ENCODE results near the gene GCAT. TPM values are rescaled to one million over a fixed set of nuclear protein-coding genes. Genes with fewer than 3 reads are reported as not detected.

The GCAT gene
- total and polyA plus RNA-seq, 4 donors, result 22.2 to 27.5 (median 23.8) TPM

- H3K36me3 ChIP-seq (ENCODE audit: control insufficient read depth, insufficient read depth, low read length), result peaks cover 75% of the 10 kb centered on the region
- H3K27ac ChIP-seq (ENCODE audit: low read depth, low read length), result no peak overlapping the region
- 78% methylated on average over 4 of the region's 8 CpGs for WGBS (ENCODE audit: insufficient coverage)
- peaks cover 20% of the 10 kb centered on the region for H3K4me1 ChIP-seq (ENCODE audit: control insufficient read depth, insufficient read depth, low read length)
- no peaks in the 10 kb centered on the region for H3K9me3 ChIP-seq (ENCODE audit: control insufficient read depth, insufficient read depth, low read length)
- H3K27me3 ChIP-seq (ENCODE audit: control insufficient read depth, insufficient read depth, low read length), result no peaks in the 10 kb centered on the region
- DNase-seq (ENCODE audit: low read depth in 4 of 6, low spot score in 6 of 6), result no peak
- no peak overlapping the region for H3K4me3 ChIP-seq (ENCODE audit: low read depth, low read length)
Observed at GRCh38 chr22:37765953-37766576, 41.7 kb upstream of the GCAT start.

DNA sequence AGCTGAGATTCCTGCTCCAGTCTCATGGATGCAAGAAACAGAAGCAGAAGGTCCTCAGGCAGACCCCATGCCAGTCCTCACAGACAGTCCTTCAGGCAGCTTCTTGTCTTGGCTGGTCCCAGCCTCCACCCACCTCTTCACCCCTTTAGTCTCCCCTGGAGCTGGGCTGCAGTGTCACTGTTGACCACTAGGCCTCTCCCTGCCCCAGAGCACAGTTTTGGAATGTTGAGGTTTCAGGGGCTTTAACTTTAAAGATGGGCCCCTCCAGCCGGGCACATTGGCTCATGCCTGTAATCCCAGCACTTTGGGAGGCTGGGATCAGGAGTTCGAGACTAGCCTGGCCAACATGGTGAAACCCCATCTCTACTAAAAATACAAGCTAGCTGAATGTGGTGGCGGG, 39.5 kb upstream of the GCAT start:
- Histone ChIP-seq H3K9me3 (ENCODE audit: control insufficient read depth, insufficient read depth, low read length) (no peaks in the 10 kb centered on the region), H3K27ac (ENCODE audit: low read depth, low read length) (no peak overlapping the region), H3K4me1 (ENCODE audit: control insufficient read depth, insufficient read depth, low read length) (peaks cover 20% of the 10 kb centered on the region), H3K27me3 (ENCODE audit: control insufficient read depth, insufficient read depth, low read length) (no peaks in the 10 kb centered on the region), H3K4me3 (ENCODE audit: low read depth, low read length) (no peak overlapping the region), H3K36me3 (ENCODE audit: control insufficient read depth, insufficient read depth, low read length) (peaks cover 76% of the 10 kb centered on the region)
- WGBS (ENCODE audit: insufficient coverage), result 95% methylated on average over 3 of the region's 3 CpGs
- no peak for DNase-seq (ENCODE audit: low read depth in 4 of 6, low spot score in 6 of 6)

GRCh38 chr22:37769056-37769455, 38.7 kb upstream of the GCAT start:
- Histone ChIP-seq H3K36me3 (ENCODE audit: control insufficient read depth, insufficient read depth, low read length) (peaks cover 77% of the 10 kb centered on the region), H3K9me3 (ENCODE audit: control insufficient read depth, insufficient read depth, low read length) (no peaks in the 10 kb centered on the region), H3K27ac (ENCODE audit: low read depth, low read length) (no peak overlapping the region), H3K27me3 (ENCODE audit: control insufficient read depth, insufficient read depth, low read length) (no peaks in the 10 kb centered on the region), H3K4me3 (ENCODE audit: low read depth, low read length) (no peak overlapping the region), H3K4me1 (ENCODE audit: control insufficient read depth, insufficient read depth, low read length) (peaks cover 20% of the 10 kb centered on the region)
- WGBS (ENCODE audit: insufficient coverage), result 99% methylated on average over 24 of the region's 24 CpGs
- DNase-seq (ENCODE audit: low read depth in 4 of 6, low spot score in 6 of 6), result no peak

- H3K4me3 ChIP-seq (ENCODE audit: low read depth, low read length), result no peak overlapping the region
- H3K4me1 ChIP-seq (ENCODE audit: control insufficient read depth, insufficient read depth, low read length), result peaks cover 11% of the 10 kb centered on the region
- no peak overlapping the region for H3K27ac ChIP-seq (ENCODE audit: low read depth, low read length)
- DNase-seq (ENCODE audit: low read depth in 4 of 6, low spot score in 6 of 6), result no peak
- H3K27me3 ChIP-seq (ENCODE audit: control insufficient read depth, insufficient read depth, low read length), result no peaks in the 10 kb centered on the region
- 89% methylated on average over 2 of the region's 4 CpGs for WGBS (ENCODE audit: insufficient coverage)
- H3K9me3 ChIP-seq (ENCODE audit: control insufficient read depth, insufficient read depth, low read length), result no peaks in the 10 kb centered on the region
- peaks cover 81% of the 10 kb centered on the region for H3K36me3 ChIP-seq (ENCODE audit: control insufficient read depth, insufficient read depth, low read length)
Observed at GRCh38 chr22:37771081-37771480, 36.7 kb upstream of the GCAT start.

- H3K36me3 ChIP-seq (ENCODE audit: control insufficient read depth, insufficient read depth, low read length), result peaks cover 79% of the 10 kb centered on the region
Observed at GRCh38 chr22:37771702-37772427, 35.9 kb upstream of the GCAT start.

GRCh38 chr22:37774728-37775127, 33.0 kb upstream of the GCAT start:
- no peak for DNase-seq (ENCODE audit: low read depth in 4 of 6, low spot score in 6 of 6)
- H3K27ac ChIP-seq (ENCODE audit: low read depth, low read length), result no peak overlapping the region
- H3K4me3 ChIP-seq (ENCODE audit: low read depth, low read length), result no peak overlapping the region
- H3K4me1 ChIP-seq (ENCODE audit: control insufficient read depth, insufficient read depth, low read length), result peaks cover 5% of the 10 kb centered on the region
- whole genome bisulfite sequencing (ENCODE audit: insufficient coverage), result 89% methylated on average over 3 of the region's 3 CpGs
- H3K9me3 ChIP-seq (ENCODE audit: control insufficient read depth, insufficient read depth, low read length), result no peaks in the 10 kb centered on the region
- H3K27me3 ChIP-seq (ENCODE audit: control insufficient read depth, insufficient read depth, low read length), result no peaks in the 10 kb centered on the region
- peaks cover 55% of the 10 kb centered on the region for H3K36me3 ChIP-seq (ENCODE audit: control insufficient read depth, insufficient read depth, low read length)

More at GRCh38 chr22:37771702-37772427, 35.9 kb upstream of the GCAT start:
- no peaks in the 10 kb centered on the region for H3K27me3 ChIP-seq (ENCODE audit: control insufficient read depth, insufficient read depth, low read length)
- H3K4me1 ChIP-seq (ENCODE audit: control insufficient read depth, insufficient read depth, low read length), result peaks cover 9% of the 10 kb centered on the region
- 89% methylated on average over 14 of the region's 17 CpGs for WGBS (ENCODE audit: insufficient coverage)
- no peak overlapping the region for H3K4me3 ChIP-seq (ENCODE audit: low read depth, low read length)
- no peak for DNase-seq (ENCODE audit: low read depth in 4 of 6, low spot score in 6 of 6)
- no peak overlapping the region for H3K27ac ChIP-seq (ENCODE audit: low read depth, low read length)
- no peaks in the 10 kb centered on the region for H3K9me3 ChIP-seq (ENCODE audit: control insufficient read depth, insufficient read depth, low read length)

DNA sequence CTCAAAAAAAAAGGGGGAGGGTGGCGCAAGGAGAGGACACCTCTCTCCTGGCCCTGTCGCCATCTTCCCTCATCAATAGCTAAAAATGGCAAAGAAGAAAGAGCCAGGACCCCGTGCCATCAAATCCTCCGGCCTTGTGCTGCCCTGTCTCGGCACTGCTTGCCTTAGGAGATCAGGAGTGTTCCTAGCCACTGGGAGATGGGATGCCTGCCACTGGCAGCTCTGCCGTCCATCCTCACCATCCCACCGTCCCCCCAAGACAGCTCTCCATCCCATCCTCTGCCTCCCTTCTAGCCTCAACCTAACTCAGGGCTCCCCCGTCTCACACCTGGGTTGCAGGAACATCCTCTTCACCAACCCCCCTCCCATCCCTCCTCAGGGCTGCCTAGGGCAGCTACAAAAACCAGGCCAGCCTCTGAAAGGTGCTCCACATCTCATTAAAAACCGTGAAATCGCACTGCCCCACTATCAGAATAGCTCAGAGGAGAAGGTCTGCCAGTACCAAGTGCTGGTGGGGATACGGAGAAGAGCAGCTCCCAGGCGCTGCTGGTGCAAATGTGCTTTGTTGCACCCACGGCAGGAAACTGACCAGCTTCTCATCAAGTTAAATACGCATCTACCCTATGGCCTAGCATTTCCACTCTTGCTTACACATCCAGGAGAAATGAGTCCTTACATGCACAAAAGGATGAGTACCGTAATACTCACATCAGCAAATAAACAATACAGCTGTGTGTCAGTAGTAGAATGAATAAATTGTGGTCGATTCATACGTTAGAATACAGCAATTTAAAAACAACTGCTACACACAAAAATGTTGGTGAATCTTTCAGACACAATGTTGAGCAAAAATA, 31.7 kb upstream of the GCAT start:
- WGBS (ENCODE audit: insufficient coverage), result 80% methylated on average over 10 of the region's 17 CpGs
- H3K27me3 ChIP-seq (ENCODE audit: control insufficient read depth, insufficient read depth, low read length), result no peaks in the 10 kb centered on the region
- H3K4me3 ChIP-seq (ENCODE audit: low read depth, low read length), result no peak overlapping the region
- peaks cover 5% of the 10 kb centered on the region for H3K4me1 ChIP-seq (ENCODE audit: control insufficient read depth, insufficient read depth, low read length)
- no peaks in the 10 kb centered on the region for H3K9me3 ChIP-seq (ENCODE audit: control insufficient read depth, insufficient read depth, low read length)
- H3K27ac ChIP-seq (ENCODE audit: low read depth, low read length), result no peak overlapping the region
- DNase-seq (ENCODE audit: low read depth in 4 of 6, low spot score in 6 of 6), result no peak
- peaks cover 48% of the 10 kb centered on the region for H3K36me3 ChIP-seq (ENCODE audit: control insufficient read depth, insufficient read depth, low read length)

GRCh38 chr22:37776639-37777005, 31.1 kb upstream of the GCAT start:
- WGBS (ENCODE audit: insufficient coverage), result 88% methylated on average over 9 of the region's 10 CpGs
- no peak for DNase-seq (ENCODE audit: low read depth in 4 of 6, low spot score in 6 of 6)
- Histone ChIP-seq H3K36me3 (ENCODE audit: control insufficient read depth, insufficient read depth, low read length) (peaks cover 42% of the 10 kb centered on the region), H3K4me3 (ENCODE audit: low read depth, low read length) (no peak overlapping the region), H3K4me1 (ENCODE audit: control insufficient read depth, insufficient read depth, low read length) (peaks cover 5% of the 10 kb centered on the region), H3K27ac (ENCODE audit: low read depth, low read length) (no peak overlapping the region), H3K27me3 (ENCODE audit: control insufficient read depth, insufficient read depth, low read length) (no peaks in the 10 kb centered on the region), H3K9me3 (ENCODE audit: control insufficient read depth, insufficient read depth, low read length) (no peaks in the 10 kb centered on the region)

- Histone ChIP-seq H3K4me3 (ENCODE audit: low read depth, low read length) (no peak overlapping the region), H3K27me3 (ENCODE audit: control insufficient read depth, insufficient read depth, low read length) (no peaks in the 10 kb centered on the region), H3K36me3 (ENCODE audit: control insufficient read depth, insufficient read depth, low read length) (peaks cover 36% of the 10 kb centered on the region), H3K4me1 (ENCODE audit: control insufficient read depth, insufficient read depth, low read length) (peaks cover 5% of the 10 kb centered on the region), H3K27ac (ENCODE audit: low read depth, low read length) (no peak overlapping the region), H3K9me3 (ENCODE audit: control insufficient read depth, insufficient read depth, low read length) (no peaks in the 10 kb centered on the region)
- 37% methylated on average over 7 of the region's 11 CpGs for WGBS (ENCODE audit: insufficient coverage)
- DNase-seq (ENCODE audit: low read depth in 4 of 6, low spot score in 6 of 6), result no peak
Observed at GRCh38 chr22:37777122-37777687, 30.5 kb upstream of the GCAT start.
